ENCODE data around the gene PLSCR5.

Gene PLSCR5

DNA sequence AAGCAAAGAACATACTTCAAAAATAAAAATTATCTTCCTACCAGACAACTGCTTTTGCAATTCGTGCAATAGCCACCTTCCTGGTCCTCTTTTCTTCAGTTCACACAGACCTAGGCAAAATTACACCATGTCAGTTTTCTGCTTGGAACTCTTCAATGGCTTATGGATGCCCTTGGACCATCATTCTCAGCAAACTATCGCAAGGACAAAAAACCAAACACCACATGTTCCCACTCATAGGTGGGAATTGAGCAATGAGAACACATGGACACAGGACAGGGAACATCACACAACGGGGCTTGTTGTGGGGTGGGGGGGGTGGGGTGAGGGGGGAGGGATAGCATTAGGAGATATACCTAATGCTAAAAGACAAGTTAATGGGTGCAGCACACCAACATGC lies 29.2 kb upstream of the PLSCR5 start:
- Histone ChIP-seq H4K20me1 (ENCODE audit: insufficient read depth, low read length) (no peaks in the 10 kb centered on the region), H3K9me2 (ENCODE audit: low read depth, low read length) (no peaks in the 10 kb centered on the region), H3K27me3 (ENCODE audit: insufficient read depth, low read length) (no peaks in the 10 kb centered on the region), H3K36me3 (ENCODE audit: insufficient read depth, low read length) (no peaks in the 10 kb centered on the region), H3F3A (ENCODE audit: insufficient read depth, low read length) (no peaks in the 10 kb centered on the region), H2AFZ (ENCODE audit: low read length) (no peak overlapping the region), H3K9me3 (ENCODE audit: low read length) (no peaks in the 10 kb centered on the region), H3K4me3 (ENCODE audit: low read depth, low read length, poor library complexity, severe bottlenecking) (no peak overlapping the region), H3K27ac (ENCODE audit: low read depth, low read length, poor library complexity, severe bottlenecking) (no peak overlapping the region), H3K4me1 (ENCODE audit: insufficient read depth, low read length, severe bottlenecking) (no peaks in the 10 kb centered on the region), H3K4me2 (ENCODE audit: low read length) (no peak overlapping the region), H3K9ac (ENCODE audit: low read length) (no peak overlapping the region), H3K79me2 (ENCODE audit: insufficient read depth, low read length) (no peaks in the 10 kb centered on the region)
- no peak for TF ChIP-seq EZH2 (IDR thresholded peaks at IDR 0.05; ENCODE audit: borderline replicate concordance, low read length)
- TF ChIP-seq, protein P1, sequence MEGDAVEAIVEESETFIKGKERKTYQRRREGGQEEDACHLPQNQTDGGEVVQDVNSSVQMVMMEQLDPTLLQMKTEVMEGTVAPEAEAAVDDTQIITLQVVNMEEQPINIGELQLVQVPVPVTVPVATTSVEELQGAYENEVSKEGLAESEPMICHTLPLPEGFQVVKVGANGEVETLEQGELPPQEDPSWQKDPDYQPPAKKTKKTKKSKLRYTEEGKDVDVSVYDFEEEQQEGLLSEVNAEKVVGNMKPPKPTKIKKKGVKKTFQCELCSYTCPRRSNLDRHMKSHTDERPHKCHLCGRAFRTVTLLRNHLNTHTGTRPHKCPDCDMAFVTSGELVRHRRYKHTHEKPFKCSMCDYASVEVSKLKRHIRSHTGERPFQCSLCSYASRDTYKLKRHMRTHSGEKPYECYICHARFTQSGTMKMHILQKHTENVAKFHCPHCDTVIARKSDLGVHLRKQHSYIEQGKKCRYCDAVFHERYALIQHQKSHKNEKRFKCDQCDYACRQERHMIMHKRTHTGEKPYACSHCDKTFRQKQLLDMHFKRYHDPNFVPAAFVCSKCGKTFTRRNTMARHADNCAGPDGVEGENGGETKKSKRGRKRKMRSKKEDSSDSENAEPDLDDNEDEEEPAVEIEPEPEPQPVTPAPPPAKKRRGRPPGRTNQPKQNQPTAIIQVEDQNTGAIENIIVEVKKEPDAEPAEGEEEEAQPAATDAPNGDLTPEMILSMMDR (IDR thresholded peaks at IDR 0.05; ENCODE audit: low read length): no peak

DNA sequence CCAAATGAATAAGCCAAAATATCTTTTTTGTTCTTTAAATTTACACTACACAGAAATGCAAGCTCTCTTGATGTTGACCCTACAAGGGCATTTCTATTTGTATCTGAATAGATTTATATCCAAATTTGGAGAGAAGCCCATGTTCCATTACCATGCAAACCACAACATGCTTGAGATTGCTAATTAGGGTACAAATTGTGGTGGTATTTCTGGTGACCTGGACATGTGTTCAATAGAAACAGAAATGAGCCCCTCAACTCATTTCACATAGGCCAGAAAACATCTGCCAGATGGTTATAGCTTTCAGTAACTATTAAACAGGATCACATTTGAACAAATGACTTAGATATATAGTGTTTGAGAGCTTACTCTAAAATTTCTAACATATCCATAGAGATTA lies 23.5 kb upstream of the PLSCR5 start:
- H3K79me2 ChIP-seq (ENCODE audit: insufficient read depth, low read length): no peaks in the 10 kb centered on the region
- H4K20me1 ChIP-seq (ENCODE audit: insufficient read depth, low read length): no peaks in the 10 kb centered on the region
- no peak overlapping the region for H3K9ac ChIP-seq (ENCODE audit: low read length)
- TF ChIP-seq EZH2 (IDR thresholded peaks at IDR 0.05; ENCODE audit: borderline replicate concordance, low read length): no peak
- TF ChIP-seq, protein P1 (IDR thresholded peaks at IDR 0.05; ENCODE audit: low read length): no peak
- H3K9me2 ChIP-seq (ENCODE audit: low read depth, low read length): peaks cover 2% of the 10 kb centered on the region; the same call in 1 of the 2 replicates
- H3K4me1 ChIP-seq (ENCODE audit: insufficient read depth, low read length, severe bottlenecking): peaks cover 10% of the 10 kb centered on the region
- H3K27ac ChIP-seq (ENCODE audit: low read depth, low read length, poor library complexity, severe bottlenecking): no peak overlapping the region
- no peak overlapping the region for H2AFZ ChIP-seq (ENCODE audit: low read length)
- H3K4me3 ChIP-seq (ENCODE audit: low read depth, low read length, poor library complexity, severe bottlenecking): no peak overlapping the region
- H3K4me2 ChIP-seq (ENCODE audit: low read length): no peak overlapping the region
- no peaks in the 10 kb centered on the region for H3K36me3 ChIP-seq (ENCODE audit: insufficient read depth, low read length)
- H3K9me3 ChIP-seq (ENCODE audit: low read length): no peaks in the 10 kb centered on the region
- no peaks in the 10 kb centered on the region for H3K27me3 ChIP-seq (ENCODE audit: insufficient read depth, low read length)
- no peaks in the 10 kb centered on the region for H3F3A ChIP-seq (ENCODE audit: insufficient read depth, low read length)

DNA sequence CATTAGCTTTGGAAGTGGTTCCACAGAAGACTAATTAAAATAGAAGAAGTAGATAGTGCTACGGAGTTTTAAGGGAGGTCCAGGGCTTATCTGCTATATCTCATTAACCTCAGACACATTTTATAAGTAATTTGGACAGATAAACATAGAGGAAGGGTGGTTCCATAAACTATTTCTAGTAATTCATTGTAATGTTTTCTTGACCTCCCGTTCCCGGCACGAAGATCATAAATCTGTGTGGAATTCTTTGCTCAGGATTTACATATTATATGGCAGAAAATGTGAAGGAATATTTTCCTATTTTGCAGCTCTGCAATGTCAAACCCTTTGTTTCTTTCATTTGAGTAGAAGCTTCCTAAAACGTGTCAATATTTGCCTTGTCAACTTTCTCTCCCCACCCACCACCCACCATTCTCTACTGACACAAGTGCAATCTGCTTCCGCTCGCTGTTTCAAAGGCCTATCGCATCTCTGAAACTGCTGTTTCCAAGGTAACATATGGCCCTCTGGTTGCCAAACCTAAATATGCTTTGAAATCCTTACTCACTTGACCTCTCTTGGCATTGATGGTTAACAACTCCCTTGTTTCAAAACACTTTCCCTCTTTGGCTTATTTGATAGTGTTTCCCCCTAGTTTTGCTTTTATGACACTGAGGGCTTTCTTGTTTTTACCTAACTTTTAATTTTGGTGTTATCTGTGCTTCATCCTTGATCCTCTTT lies 21.4 kb upstream of the PLSCR5 start:
- H3K9ac ChIP-seq (ENCODE audit: low read length): no peak overlapping the region
- H3K9me2 ChIP-seq (ENCODE audit: low read depth, low read length): peaks cover 2% of the 10 kb centered on the region; the same call in 1 of the 2 replicates
- no peaks in the 10 kb centered on the region for H4K20me1 ChIP-seq (ENCODE audit: insufficient read depth, low read length)
- H3K4me2 ChIP-seq (ENCODE audit: low read length): no peak overlapping the region
- no peaks in the 10 kb centered on the region for H3K36me3 ChIP-seq (ENCODE audit: insufficient read depth, low read length)
- H3K4me1 ChIP-seq (ENCODE audit: insufficient read depth, low read length, severe bottlenecking): peaks cover 10% of the 10 kb centered on the region
- H3K79me2 ChIP-seq (ENCODE audit: insufficient read depth, low read length): no peaks in the 10 kb centered on the region
- TF ChIP-seq, protein P1 (IDR thresholded peaks at IDR 0.05; ENCODE audit: low read length): no peak
- TF ChIP-seq EZH2 (IDR thresholded peaks at IDR 0.05; ENCODE audit: borderline replicate concordance, low read length): no peak
- H3K9me3 ChIP-seq (ENCODE audit: low read length): no peaks in the 10 kb centered on the region
- no peaks in the 10 kb centered on the region for H3F3A ChIP-seq (ENCODE audit: insufficient read depth, low read length)
- no peak overlapping the region for H3K4me3 ChIP-seq (ENCODE audit: low read depth, low read length, poor library complexity, severe bottlenecking)
- no peak overlapping the region for H2AFZ ChIP-seq (ENCODE audit: low read length)
- H3K27ac ChIP-seq (ENCODE audit: low read depth, low read length, poor library complexity, severe bottlenecking): no peak overlapping the region
- H3K27me3 ChIP-seq (ENCODE audit: insufficient read depth, low read length): no peaks in the 10 kb centered on the region
